Measurements from ENCODE around the gene PCNX3.
A peak's percentile ranks its signal among the peaks of the same experiment; 100 is the strongest.

The PCNX3 gene

GRCh38 chr11:65640483-65641296 lies 25.1 kb downstream of the PCNX3 start:
- no peak overlapping the region for H3K4me3 ChIP-seq (replicated peaks; ENCODE audit: low read depth, low read length)
- no peak for TF ChIP-seq CTCF (IDR thresholded peaks at IDR 0.05; ENCODE audit: low read length, missing control alignments)
- DNase-seq (ENCODE audit: low read depth): no peak

GRCh38 chr11:65641297-65642013 lies 25.9 kb downstream of the PCNX3 start:
- no peak for DNase-seq (ENCODE audit: low read depth)
- no peak overlapping the region for H3K4me3 ChIP-seq (replicated peaks; ENCODE audit: low read depth, low read length)
- no peak for TF ChIP-seq CTCF (IDR thresholded peaks at IDR 0.05; ENCODE audit: low read length, missing control alignments)

GRCh38 chr11:65642014-65642671 lies 26.6 kb downstream of the PCNX3 start:
- no peak overlapping the region for H3K4me3 ChIP-seq (replicated peaks; ENCODE audit: low read depth, low read length)
- DNase-seq (ENCODE audit: low read depth): no peak
- no peak for TF ChIP-seq CTCF (IDR thresholded peaks at IDR 0.05; ENCODE audit: low read length, missing control alignments)

- no peak for DNase-seq (ENCODE audit: low read depth)
- no peak for TF ChIP-seq CTCF (IDR thresholded peaks at IDR 0.05; ENCODE audit: low read length, missing control alignments)
- H3K4me3 ChIP-seq (replicated peaks; ENCODE audit: low read depth, low read length): no peak overlapping the region
Observed at GRCh38 chr11:65643971-65644370, 28.4 kb downstream of the PCNX3 start.

- no peak for TF ChIP-seq CTCF (IDR thresholded peaks at IDR 0.05; ENCODE audit: low read length, missing control alignments)
- no peak for DNase-seq (ENCODE audit: low read depth)
- no peak overlapping the region for H3K4me3 ChIP-seq (replicated peaks; ENCODE audit: low read depth, low read length)
Observed at GRCh38 chr11:65644837-65645236, 29.3 kb downstream of the PCNX3 start.

- peak; percentile 29 for DNase-seq (ENCODE audit: low read depth)
- TF ChIP-seq CTCF (IDR thresholded peaks at IDR 0.05; ENCODE audit: low read length, missing control alignments): no peak
Observed at GRCh38 chr11:65645710-65646109, 30.1 kb downstream of the PCNX3 start.

More at GRCh38 chr11:65645710-65646109, 30.1 kb downstream of the PCNX3 start:
- H3K4me3 ChIP-seq (replicated peaks; ENCODE audit: low read depth, low read length): no peak overlapping the region
